Measurements from ENCODE around the gene CXCL12. TPM values are rescaled to one million over a fixed set of nuclear protein-coding genes. Genes with fewer than 3 reads are reported as not detected.
A peak's percentile ranks its signal among the peaks of the same experiment; 100 is the strongest.

Gene CXCL12
- total RNA-seq, 1 experiment from 2014 or later: 0.47 TPM

- no peak for DNase-seq (ENCODE audit: low read depth, low spot score)
- H3K9ac ChIP-seq (ENCODE audit: low read length): no peak overlapping the region
- no peaks in the 10 kb centered on the region for H4K20me1 ChIP-seq (ENCODE audit: insufficient read depth)
- H3K4me3 ChIP-seq (replicated peaks in 1 of 2; ENCODE audit: low read depth in 1 of 2, low read length in 2 of 2): no peak overlapping the region
- ChIA-PET RAD21 (ENCODE audit: low non-redundant PET in 1 of 2, low total read pairs in 2 of 2, uncharacterized antibody in 2 of 2, unreplicated experiment in 2 of 2) (interaction anchor here (0.6 kb wide), 3 partner anchors 216 to 475 kb away, joined by 3 read pairs; no protein-coding TSS in a partner anchor), POLR2A (interaction anchor here (0.6 kb wide), 1 partner anchor 703 kb away, joined by 3 read pairs; no protein-coding TSS in a partner anchor), CTCF (interaction anchor here (0.6 to 2.1 kb wide), 16 partner anchors 10 to 717 kb away, joined by 3 to 13 read pairs (median 4); no protein-coding TSS in a partner anchor)
- no TSS peak for BruUV-seq (replicated peaks)
- intact Hi-C loops (cut with micrococcal nuclease): loop anchor here (1.0 to 10.0 kb wide), 2 partner anchors 478 to 715 kb away; no protein-coding TSS in a partner anchor
- H3K4me1 ChIP-seq (ENCODE audit: control insufficient read depth in 1 of 2, insufficient read depth in 2 of 2, low read length in 2 of 2): no peaks in the 10 kb centered on the region
- H3K27ac ChIP-seq (ENCODE audit: low read depth, low read length): no peak overlapping the region
- no peaks in the 10 kb centered on the region for H3K9me3 ChIP-seq (ENCODE audit: control insufficient read depth in 1 of 2, insufficient read depth in 1 of 2, low read depth in 1 of 2, low read length in 2 of 2)
- no peaks in the 10 kb centered on the region for H3K36me3 ChIP-seq (ENCODE audit: control insufficient read depth in 1 of 2, insufficient read depth in 2 of 2, low read length in 2 of 2)
- H2AFZ ChIP-seq (ENCODE audit: low read depth, low read length, poor library complexity, severe bottlenecking): no peak overlapping the region
- no peaks in the 10 kb centered on the region for H3K9me2 ChIP-seq (ENCODE audit: insufficient read depth)
- peak; percentile 96 for ATAC-seq
- no peak overlapping the region for H3K4me2 ChIP-seq (ENCODE audit: low read length)
- TF ChIP-seq EGR1 (IDR thresholded peaks at IDR 0.05; ENCODE audit: low read depth): no peak
- peak; percentile 62 to 93 (median 74) for TF ChIP-seq CTCF (IDR thresholded peaks at IDR 0.05 in 2 of 3, conservative IDR thresholded peaks at IDR 0.05 in 1 of 3; ENCODE audit: borderline replicate concordance in 1 of 3, insufficient read depth in 1 of 3, low read depth in 2 of 3, low read length in 2 of 3)
- TF ChIP-seq ZBTB33 (IDR thresholded peaks at IDR 0.05; ENCODE audit: extremely low read depth, insufficient replicate concordance, low read length): no peak
- TF ChIP-seq YY1 (IDR thresholded peaks at IDR 0.05; ENCODE audit: extremely low read depth, insufficient replicate concordance, low read depth, low read length): peak; percentile 19
- TF ChIP-seq RAD21 (IDR thresholded peaks at IDR 0.05; ENCODE audit: low read depth): peak; percentile 82
- TF ChIP-seq CEBPB (IDR thresholded peaks at IDR 0.05; ENCODE audit: low read depth): no peak
- H3K79me2 ChIP-seq (ENCODE audit: insufficient read depth, low read length): no peaks in the 10 kb centered on the region
- H3K27me3 ChIP-seq (ENCODE audit: insufficient read depth, low read length): 0 out of 2 replicates have a peak, but pooled peaks cover 2% of the 10 kb centered on the region
Measured at GRCh38 chr10:44386546-44387052, 1.7 kb upstream of the CXCL12 start.
